Smooth muscle cell of bladder (primary cell): ENCODE measurements around the gene GNPDA1. TPM values are rescaled to one million over a fixed set of nuclear protein-coding genes. Genes with fewer than 3 reads are reported as not detected.

Experiments
- total RNA-seq: library from RNA; depleted of rRNA; stranded (reverse); fragments of >200 nt; gene quantifications from 2 replicates; pipeline ENCODE4 v1.2.3, GENCODE V29; 2014

The GNPDA1 gene
- total RNA-seq = 43.2 and 61.6 TPM in 2 replicates

DNA sequence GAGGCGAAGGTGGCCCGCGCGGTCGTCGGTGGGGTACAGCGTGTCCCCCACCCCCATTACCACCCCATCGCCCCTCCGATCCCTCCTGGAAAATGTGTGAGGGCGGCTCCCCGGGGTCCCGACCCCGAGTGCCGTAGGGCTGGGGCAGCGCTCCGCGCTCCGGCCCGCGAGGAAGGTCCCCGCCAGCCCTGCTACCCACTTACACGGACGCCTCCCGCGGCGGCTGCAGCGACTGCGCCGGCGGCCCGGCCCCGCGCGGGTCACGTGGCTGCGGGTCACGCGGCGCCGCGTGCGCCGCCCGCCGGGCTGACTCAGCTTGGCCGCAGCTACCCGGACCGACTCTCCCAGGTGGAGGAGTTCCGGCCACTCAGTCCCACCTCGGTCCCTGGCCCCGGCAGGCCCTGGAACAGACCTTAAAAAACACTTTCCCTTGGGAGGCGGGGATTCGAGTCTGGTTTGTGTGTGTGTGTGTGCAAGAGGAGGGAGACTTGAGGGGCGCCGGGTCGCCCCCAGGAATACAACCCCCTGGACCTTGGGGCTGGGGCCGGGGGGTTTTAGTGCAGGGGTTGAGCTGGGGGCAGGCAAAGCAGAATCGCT lies at the start of gene GNPDA1:
GNPDA1 (minus strand) TSS at position 236 of the 597 bp plus-strand sequence. CDS start 992 bp downstream, outside the sequence.

DNA sequence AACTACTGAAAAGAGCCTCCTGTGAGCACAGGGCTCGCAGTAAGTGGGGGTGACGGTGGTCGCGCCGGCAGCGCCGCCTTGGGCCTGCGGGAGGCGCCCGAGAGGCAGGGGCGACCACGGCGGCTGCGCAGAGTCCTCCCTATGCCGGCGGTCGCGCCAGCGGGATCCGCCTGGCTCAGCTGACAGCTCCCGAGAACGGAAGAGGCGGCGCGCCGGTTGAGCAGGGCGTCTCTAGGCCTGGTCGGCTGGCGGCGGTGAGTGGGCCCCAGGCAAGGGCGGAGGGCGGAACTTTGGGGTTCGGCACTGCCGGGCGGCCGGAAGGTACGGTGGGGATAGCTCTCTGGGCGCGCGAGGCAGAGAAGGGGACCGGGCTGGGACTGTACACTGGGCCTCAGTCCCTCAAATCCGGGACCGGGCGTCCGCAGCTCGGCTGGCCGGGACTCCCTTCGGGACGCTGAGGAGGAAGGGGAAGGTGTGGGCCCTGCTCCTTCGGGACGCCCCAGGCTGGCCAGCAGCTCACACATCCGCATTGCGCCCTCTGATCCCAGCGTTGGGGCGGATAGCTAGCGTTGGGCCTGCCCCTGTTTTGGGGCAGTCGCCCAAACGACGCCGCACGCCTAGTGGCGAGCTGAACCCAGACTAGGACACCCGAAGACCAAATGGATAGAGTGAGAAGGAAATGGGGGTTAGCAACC lies 43.8 kb downstream of the GNPDA1 start, which contains the start of gene RNF14:
RNF14 (plus strand) TSS at position 192 of the 695 bp plus-strand sequence. CDS start 4,484 bp downstream, outside the sequence.

DNA sequence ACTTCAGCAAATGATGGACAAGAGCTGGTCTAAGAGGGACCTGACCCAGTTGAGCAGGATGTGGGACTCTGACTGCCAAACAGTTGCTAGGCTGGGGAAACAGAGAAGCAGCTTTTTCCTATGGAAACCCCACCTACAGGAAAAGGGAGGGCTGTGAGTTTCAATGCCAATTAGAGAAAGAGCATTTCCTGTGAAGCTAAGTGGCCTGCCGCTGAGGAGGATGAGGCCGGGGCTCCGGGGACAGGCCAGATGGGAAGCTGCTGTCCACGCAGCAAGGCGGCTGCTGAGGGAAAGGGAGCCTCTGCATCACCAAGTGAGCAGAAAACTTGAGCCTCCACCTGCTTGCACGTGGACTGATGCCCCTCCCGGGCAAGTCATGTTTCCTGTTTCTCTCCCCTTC lies 54.7 kb downstream of the GNPDA1 start, which contains the start of gene PCDH12:
PCDH12 (minus strand) TSS at position 90 of the 400 bp plus-strand sequence. CDS start 351 bp downstream, outside the sequence.

Other genes starting within 250 kb of the GNPDA1 start
- gene PCDH1, start 134.6 kb downstream of the GNPDA1 start, total RNA-seq = 0.55 and 1.00 TPM in 2 replicates
- gene DELE1, start 89.2 kb downstream of the GNPDA1 start, total RNA-seq = 32.4 and 32.7 TPM in 2 replicates
- 0.14 and 0.37 TPM in 2 replicates for gene PCDH12, start 54.8 kb downstream of the GNPDA1 start, total RNA-seq
- gene RNF14, start 43.9 kb downstream of the GNPDA1 start, total RNA-seq = 45.2 and 52.2 TPM in 2 replicates
- 33.0 and 41.3 TPM in 2 replicates for gene NDFIP1, start 95.8 kb upstream of the GNPDA1 start, total RNA-seq